Osteocyte (in vitro differentiated cells): Measurements from ENCODE around the gene SEMA3B. TPM values are rescaled to one million over a fixed set of nuclear protein-coding genes. Genes with fewer than 3 reads are reported as not detected.

Experiments
- DNase-seq: peaks from one replicate; pipeline ENCODE4 v3.0.0; 2021; ENCODE audit warnings: mixed read lengths; ENCODE audit not compliant: unreplicated experiment; ENCODE audit errors: extremely low spot score
- H3K27ac Mint-ChIP-seq: one replicate; pipeline ENCODE4 v1.8.0; 2021; ENCODE audit warnings: mild to moderate bottlenecking, mixed read lengths; ENCODE audit not compliant: unreplicated experiment
- H3K27me3 Mint-ChIP-seq: one replicate; pipeline ENCODE4 v1.8.0; 2021; ENCODE audit warnings: mixed read lengths; ENCODE audit not compliant: unreplicated experiment
- H3K36me3 Mint-ChIP-seq: one replicate; pipeline ENCODE4 v1.8.0; 2021; ENCODE audit warnings: mixed read lengths; ENCODE audit not compliant: unreplicated experiment
- H3K4me1 Mint-ChIP-seq: one replicate; pipeline ENCODE4 v1.8.0; 2021; ENCODE audit warnings: mixed read lengths; ENCODE audit not compliant: unreplicated experiment
- H3K4me3 Mint-ChIP-seq: one replicate; pipeline ENCODE4 v1.8.0; 2021; ENCODE audit warnings: mild to moderate bottlenecking, moderate library complexity, mixed read lengths; ENCODE audit not compliant: unreplicated experiment
- H3K9me3 Mint-ChIP-seq: one replicate; pipeline ENCODE4 v1.8.0; 2021; ENCODE audit warnings: mixed read lengths; ENCODE audit not compliant: unreplicated experiment
- CTCF ChIP-seq: fragments of 200-600 bp; sonication (generic); IDR thresholded peaks from 2 replicates; pipeline ENCODE4 v1.5.0; 2021; ENCODE audit warnings: antibody characterized with exemption, mild to moderate bottlenecking, moderate library complexity
- microRNA-seq: library from miRNA; unstranded; fragments of <30 nt; microRNA quantifications from one replicate; pipeline ENCODE4 v1.1.0, GENCODE V29; 2020; ENCODE audit not compliant: unreplicated experiment
- total RNA-seq: library from RNA; stranded (reverse); gene quantifications from 2 replicates; pipeline ENCODE4 v1.2.1, GENCODE V29; 2021

Gene SEMA3B
- total RNA-seq, 1 donor from 2014 or later: 8.1 TPM

GRCh38 chr3:50325497-50326181, 56.7 kb downstream of the SEMA3B start:
- H3K27ac Mint-ChIP-seq: no peak overlapping the region

GRCh38 chr3:50326182-50326541, 57.2 kb downstream of the SEMA3B start:
- TF ChIP-seq CTCF: no peak
- DNase-seq: no peak
- no peaks in the 10 kb centered on the region for H3K9me3 Mint-ChIP-seq
- H3K27ac Mint-ChIP-seq: no peak overlapping the region
- H3K27me3 Mint-ChIP-seq: no peaks in the 10 kb centered on the region
- H3K4me3 Mint-ChIP-seq: peak overlapping the region; percentile 29
- H3K36me3 Mint-ChIP-seq: peaks cover 2% of the 10 kb centered on the region
- peaks cover 24% of the 10 kb centered on the region for H3K4me1 Mint-ChIP-seq

More at GRCh38 chr3:50325497-50326181, 56.7 kb downstream of the SEMA3B start:
- H3K4me3 Mint-ChIP-seq: no peak overlapping the region
- DNase-seq: no peak
- H3K27me3 Mint-ChIP-seq: no peaks in the 10 kb centered on the region
- H3K9me3 Mint-ChIP-seq: no peaks in the 10 kb centered on the region
- no peak for TF ChIP-seq CTCF
- peaks cover 1% of the 10 kb centered on the region for H3K36me3 Mint-ChIP-seq
- peaks cover 25% of the 10 kb centered on the region for H3K4me1 Mint-ChIP-seq

GRCh38 chr3:50327129-50327528, 58.2 kb downstream of the SEMA3B start:
- peak overlapping the region; percentile 41 for H3K27ac Mint-ChIP-seq

More at GRCh38 chr3:50327129-50327528, 58.2 kb downstream of the SEMA3B start:
- no peak for TF ChIP-seq CTCF
- Mint-ChIP-seq H3K9me3 (no peaks in the 10 kb centered on the region), H3K27me3 (no peaks in the 10 kb centered on the region), H3K4me3 (peak overlapping the region; percentile 89), H3K4me1 (peaks cover 23% of the 10 kb centered on the region), H3K36me3 (peaks cover 6% of the 10 kb centered on the region)
- no peak for DNase-seq

Small RNAs within 50 kb of the gene (microRNA-seq; reads per million reads assigned to microRNA genes)
- not detected for gene MIR5787

Other genes starting within 250 kb of the SEMA3B start
- 213 and 225 TPM in 2 replicates for gene RBM5, start 180.2 kb upstream of the SEMA3B start, total RNA-seq
- 11.8 and 12.9 TPM in 2 replicates for gene SEMA3F, start 113.8 kb upstream of the SEMA3B start, total RNA-seq
- not detected in 2 replicates for gene GNAT1, start 77.5 kb upstream of the SEMA3B start, total RNA-seq
- 3.9 and 4.5 TPM in 2 replicates for gene SLC38A3, start 63.9 kb upstream of the SEMA3B start, total RNA-seq
- gene GNAI2, start 32.9 kb upstream of the SEMA3B start, total RNA-seq: 340 and 357 TPM in 2 replicates
- not detected in 2 replicates for gene LSMEM2, start 9.9 kb downstream of the SEMA3B start, total RNA-seq
- 43.3 and 54.2 TPM in 2 replicates for gene IFRD2, start 23.3 kb downstream of the SEMA3B start, total RNA-seq
- 2.3 and 3.0 TPM in 2 replicates for gene HYAL3, start 30.3 kb downstream of the SEMA3B start, total RNA-seq
- gene NAA80, start 30.3 kb downstream of the SEMA3B start, total RNA-seq: 14.3 and 16.2 TPM in 2 replicates
- 0.60 and 0.83 TPM in 2 replicates for gene HYAL1, start 34.4 kb downstream of the SEMA3B start, total RNA-seq
- gene HYAL2, start 53.6 kb downstream of the SEMA3B start, total RNA-seq: 34.1 and 37.0 TPM in 2 replicates
- 16.9 and 18.3 TPM in 2 replicates for gene TUSC2, start 59.1 kb downstream of the SEMA3B start, total RNA-seq
- 12.8 and 13.7 TPM in 2 replicates for gene RASSF1, start 71.7 kb downstream of the SEMA3B start, total RNA-seq
- gene ZMYND10, start 76.6 kb downstream of the SEMA3B start, total RNA-seq: 0.50 and 1.6 TPM in 2 replicates
- gene NPRL2, start 81.6 kb downstream of the SEMA3B start, total RNA-seq: 21.0 and 25.9 TPM in 2 replicates
- 17.2 and 18.2 TPM in 2 replicates for gene CYB561D2, start 81.7 kb downstream of the SEMA3B start, total RNA-seq
- 63.2 and 69.0 TPM in 2 replicates for gene TMEM115, start 90.4 kb downstream of the SEMA3B start, total RNA-seq
- gene CACNA2D2, start 234.5 kb downstream of the SEMA3B start, total RNA-seq: 0.13 and 0.27 TPM in 2 replicates